Measurements from ENCODE around the gene DCTN5. TPM values are rescaled to one million over a fixed set of nuclear protein-coding genes. Genes with fewer than 3 reads are reported as not detected.

The DCTN5 gene
- total RNA-seq, 6 donors from 2014 or later: 19.8 to 48.6 (median 35.4) TPM

DNA sequence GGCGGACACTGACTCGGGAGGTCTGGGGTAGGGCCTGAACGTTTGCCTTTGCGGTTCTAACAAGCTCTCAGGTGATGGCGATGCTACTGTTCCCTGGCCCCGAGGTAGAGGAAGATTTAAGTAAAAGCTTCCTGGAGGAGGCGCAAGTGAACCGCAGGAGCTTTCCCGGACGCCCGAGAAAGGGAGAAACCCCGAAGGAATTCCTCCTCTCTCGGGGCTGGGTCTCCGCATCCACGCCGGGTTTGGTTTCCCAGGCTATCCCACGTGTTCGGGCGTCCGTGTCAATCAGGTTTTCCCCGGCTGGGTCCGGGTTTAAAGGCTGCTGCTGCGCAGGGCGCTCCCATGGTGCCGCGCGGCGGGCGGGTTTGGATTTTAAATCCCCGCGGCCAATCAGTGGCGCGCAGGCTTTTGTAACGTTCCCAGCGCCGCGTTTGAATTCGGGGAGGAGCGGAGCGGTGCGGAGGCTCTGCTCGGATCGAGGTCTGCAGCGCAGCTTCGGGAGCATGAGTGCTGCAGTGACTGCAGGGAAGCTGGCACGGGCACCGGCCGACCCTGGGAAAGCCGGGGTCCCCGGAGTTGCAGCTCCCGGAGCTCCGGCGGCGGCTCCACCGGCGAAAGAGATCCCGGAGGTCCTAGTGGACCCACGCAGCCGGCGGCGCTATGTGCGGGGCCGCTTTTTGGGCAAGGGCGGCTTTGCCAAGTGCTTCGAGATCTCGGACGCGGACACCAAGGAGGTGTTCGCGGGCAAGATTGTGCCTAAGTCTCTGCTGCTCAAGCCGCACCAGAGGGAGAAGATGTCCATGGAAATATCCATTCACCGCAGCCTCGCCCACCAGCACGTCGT, 37.4 kb downstream of the DCTN5 start, which contains the start of gene PLK1:
PLK1 (plus strand) TSS at position 460 of the 844 bp plus-strand sequence; CDS start at position 504, 44 bp downstream.
- TF ChIP-seq EP300 (IDR thresholded peaks at IDR 0.05): no peak
- TF ChIP-seq CTCF (IDR thresholded peaks at IDR 0.05): peak in 1 of 6 experiments; percentile 22
- H3K27me3 ChIP-seq: no peaks in the 10 kb centered on the region
- no peaks in the 10 kb centered on the region for H3K9me3 ChIP-seq
- WGBS, 2 donors: 2 to 3% methylated on average over 9 to 50 of the region's 75 CpGs
- DNase-seq: peak; percentile 81 to 95
- peaks cover 11 to 19% (median 17%) of the 10 kb centered on the region in 4 donors for H3K4me1 ChIP-seq
- peak within 1 kb of the TSS in 2 of 4 donors; percentile 4 to 26 for H3K27ac ChIP-seq
- H3K36me3 ChIP-seq: peaks cover 0 to 30% (median 13%) of the 10 kb centered on the region in 4 donors
- H3K4me3 ChIP-seq: peak within 1 kb of the TSS; percentile 42 to 67 (median 57)
- peak; percentile 89 to 95 for ATAC-seq (ENCODE audit: low FRiP score in 2 of 2)

DNA sequence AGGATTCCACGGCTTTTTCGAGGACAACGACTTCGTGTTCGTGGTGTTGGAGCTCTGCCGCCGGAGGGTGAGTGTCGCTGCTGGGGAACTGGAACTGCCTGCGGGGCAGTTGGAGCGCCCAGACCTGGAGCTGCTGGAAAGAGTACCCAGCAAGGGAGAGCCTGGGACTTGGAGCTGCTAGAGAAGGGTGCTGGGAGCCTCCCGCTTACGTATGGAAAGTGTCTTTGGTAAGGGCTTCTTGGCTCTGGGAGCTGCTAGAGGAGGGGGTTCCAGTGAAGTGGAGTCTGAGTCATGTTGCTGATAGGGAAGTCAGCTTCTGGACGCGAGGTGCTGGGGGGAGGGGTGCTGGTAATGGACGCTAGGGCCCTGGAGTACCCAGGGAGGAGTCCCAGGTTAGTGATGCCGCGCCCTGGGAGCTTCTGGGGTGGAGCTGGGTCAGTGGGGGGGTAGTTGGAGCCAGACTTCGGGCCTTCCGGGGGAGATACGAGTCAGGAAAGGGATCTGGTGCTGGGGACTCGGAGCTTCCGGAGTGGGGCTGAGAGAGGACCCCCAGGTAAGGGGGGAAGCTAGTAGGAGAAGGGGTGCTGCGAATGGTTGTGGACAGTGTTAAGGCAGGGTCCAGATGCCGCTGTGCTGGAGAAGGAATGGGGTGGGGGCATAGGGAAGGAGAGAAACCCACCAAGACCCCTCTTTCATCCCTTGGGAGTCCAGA, 38.2 kb downstream of the DCTN5 start:
- Histone ChIP-seq H3K4me1 (peaks cover 11 to 19% (median 17%) of the 10 kb centered on the region in 4 donors), H3K9me3 (no peaks in the 10 kb centered on the region), H3K4me3 (peak overlapping the region in 3 of 4 donors; percentile 42 to 67 (median 57)), H3K27me3 (no peaks in the 10 kb centered on the region), H3K36me3 (peaks cover 2 to 34% (median 15%) of the 10 kb centered on the region in 4 donors), H3K27ac (peak overlapping the region in 1 of 4 donors; percentile 4)
- TF ChIP-seq POLR2A (IDR thresholded peaks at IDR 0.05) (no peak), EP300 (IDR thresholded peaks at IDR 0.05) (no peak), POLR2AphosphoS5 (IDR thresholded peaks at IDR 0.05) (no peak), CTCF (IDR thresholded peaks at IDR 0.05) (no peak)
- DNase-seq (peak in 1 of 2 donors; percentile 49), ATAC-seq (ENCODE audit: low FRiP score in 2 of 2) (peak; percentile 7 to 26)
- 18 to 27% methylated on average over 16 to 24 of the region's 24 CpGs for WGBS, 2 donors

DNA sequence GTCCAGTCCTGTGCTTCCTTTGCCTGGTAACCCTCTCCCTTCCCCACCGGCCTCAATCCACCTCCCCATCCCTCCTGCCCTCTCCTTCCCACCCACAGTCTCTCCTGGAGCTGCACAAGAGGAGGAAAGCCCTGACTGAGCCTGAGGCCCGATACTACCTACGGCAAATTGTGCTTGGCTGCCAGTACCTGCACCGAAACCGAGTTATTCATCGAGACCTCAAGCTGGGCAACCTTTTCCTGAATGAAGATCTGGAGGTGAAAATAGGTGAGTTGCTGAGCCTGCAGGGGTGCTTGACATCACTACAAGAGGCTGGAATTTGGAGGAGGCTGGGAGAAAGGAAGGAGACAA, 38.7 kb downstream of the DCTN5 start:
- H3K36me3 ChIP-seq: peaks cover 5 to 34% (median 15%) of the 10 kb centered on the region in 4 donors
- H3K4me1 ChIP-seq: peaks cover 11 to 19% (median 17%) of the 10 kb centered on the region in 4 donors
- H3K9me3 ChIP-seq: no peaks in the 10 kb centered on the region
- no peak for ATAC-seq (ENCODE audit: low FRiP score in 2 of 2)
- peak overlapping the region in 2 of 4 donors; percentile 42 to 67 for H3K4me3 ChIP-seq
- TF ChIP-seq POLR2AphosphoS5 (IDR thresholded peaks at IDR 0.05) (no peak), POLR2A (IDR thresholded peaks at IDR 0.05) (no peak), CTCF (IDR thresholded peaks at IDR 0.05) (no peak), EP300 (IDR thresholded peaks at IDR 0.05) (no peak)
- no peaks in the 10 kb centered on the region for H3K27me3 ChIP-seq
- no peak overlapping the region for H3K27ac ChIP-seq
- no peak for DNase-seq
- WGBS, 2 donors: 52 to 61% methylated on average over 6 of the region's 6 CpGs

DNA sequence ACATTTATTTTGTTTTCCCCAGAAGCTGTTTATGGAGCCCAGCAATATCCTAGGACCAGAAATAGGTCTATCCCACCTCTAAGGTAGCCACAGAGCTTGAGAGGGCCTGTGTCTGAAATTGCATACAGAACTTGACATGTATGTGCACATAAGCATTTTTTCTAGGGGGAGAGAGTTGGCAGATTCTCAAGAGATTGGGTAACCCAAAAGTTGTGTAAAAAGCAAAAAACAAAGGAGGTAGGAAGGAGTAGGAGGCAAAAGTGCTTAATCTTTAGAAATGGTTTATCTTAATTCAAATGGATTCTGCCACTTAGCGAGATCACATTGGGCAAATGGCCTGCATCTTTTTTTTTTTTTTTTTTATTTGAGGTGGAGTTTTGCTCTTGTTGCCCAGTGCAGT, 40.9 kb downstream of the DCTN5 start:
- no peaks in the 10 kb centered on the region for H3K27me3 ChIP-seq
- H3K4me1 ChIP-seq: peaks cover 11 to 19% (median 17%) of the 10 kb centered on the region in 4 donors
- H3K4me3 ChIP-seq: no peak overlapping the region
- ATAC-seq (ENCODE audit: low FRiP score in 2 of 2) (no peak), DNase-seq (no peak)
- peaks cover 6 to 37% (median 23%) of the 10 kb centered on the region in 4 donors for H3K36me3 ChIP-seq
- H3K27ac ChIP-seq: no peak overlapping the region
- H3K9me3 ChIP-seq: no peaks in the 10 kb centered on the region
- 63 to 89% methylated on average over 1 of the region's 1 CpG for WGBS, 2 donors
- TF ChIP-seq POLR2AphosphoS5 (IDR thresholded peaks at IDR 0.05) (no peak), POLR2A (IDR thresholded peaks at IDR 0.05) (no peak), EP300 (IDR thresholded peaks at IDR 0.05) (no peak), CTCF (IDR thresholded peaks at IDR 0.05) (no peak)
